GM13976 (cell line): ENCODE results near the gene PSMC3.
A peak's percentile ranks its signal among the peaks of the same experiment; 100 is the strongest.
"Not testable (repeated sequence)": the region's sequence is repeated elsewhere in the genome, so short reads cannot be mapped to it uniquely, and the experiment has no call there.

ENCODE experiments used
- DNase-seq: peaks from one replicate; pipeline ENCODE4 v3.0.0; 2012; ENCODE audit warnings: low spot score
- CTCF ChIP-seq: IDR thresholded peaks from 2 replicates; pipeline ENCODE4 v1.5.1; 2012; ENCODE audit warnings: borderline replicate concordance, mild to moderate bottlenecking; ENCODE audit not compliant: insufficient read depth; ENCODE audit errors: extremely low read depth, missing control alignments, control extremely low read depth
- in situ Hi-C: fragments of 300-500 bp; cut with MboI; formaldehyde crosslinking; loops from one replicate; pipeline ENCODE4 v1.12.0; 2022; ENCODE audit warnings: low sequenced_read_pairs, mixed read lengths, inconsistent platforms; ENCODE audit not compliant: unreplicated experiment

PSMC3 gene

GRCh38 chr11:47466701-47467250 lies 40.5 kb upstream of the PSMC3 start:
- in situ Hi-C loops: no loop called here
- TF ChIP-seq CTCF: no peak
- DNase-seq: no peak

GRCh38 chr11:47466201-47466600 lies 40.0 kb upstream of the PSMC3 start:
- DNase-seq: no peak
- TF ChIP-seq CTCF: no peak
- in situ Hi-C loops: no loop called here

- DNase-seq: no peak
- no peak for TF ChIP-seq CTCF
- in situ Hi-C loops: no loop called here
These were observed 38.2 kb upstream of the PSMC3 start for GRCh38 chr11:47464483-47464882.

GRCh38 chr11:47461876-47462275 lies 35.6 kb upstream of the PSMC3 start:
- no peak for DNase-seq
- TF ChIP-seq CTCF: no peak
- in situ Hi-C loops: no loop called here

GRCh38 chr11:47460571-47461235 lies 34.5 kb upstream of the PSMC3 start:
- TF ChIP-seq CTCF: no peak
- in situ Hi-C loops: no loop called here
- no peak for DNase-seq

GRCh38 chr11:47454258-47454671 lies 28.0 kb upstream of the PSMC3 start:
- in situ Hi-C loops: not testable (repeated sequence)
- TF ChIP-seq CTCF: peak; percentile 75
- DNase-seq: peak; percentile 82
